Measurements from ENCODE around the gene HLA-F.

HLA-F gene

DNA sequence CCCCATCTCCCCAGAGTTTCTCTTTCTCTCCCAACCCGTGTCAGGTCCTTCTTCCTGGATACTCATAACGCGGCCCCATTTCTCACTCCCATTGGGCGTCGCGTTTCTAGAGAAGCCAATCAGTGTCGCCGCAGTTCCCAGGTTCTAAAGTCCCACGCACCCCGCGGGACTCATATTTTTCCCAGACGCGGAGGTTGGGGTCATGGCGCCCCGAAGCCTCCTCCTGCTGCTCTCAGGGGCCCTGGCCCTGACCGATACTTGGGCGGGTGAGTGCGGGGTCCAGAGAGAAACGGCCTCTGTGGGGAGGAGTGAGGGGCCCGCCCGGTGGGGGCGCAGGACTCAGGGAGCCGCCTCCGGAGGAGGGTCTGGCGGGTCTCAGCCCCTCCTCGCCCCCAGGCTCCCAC, at the start of gene HLA-F:
Gene HLA-F, plus strand, starts transcription at position 173 of the 404 bp plus-strand sequence. Its CDS starts 30 bp downstream, at position 203.
- DNase-seq (ENCODE audit: low read depth in 2 of 2): peak in 1 of 2 donors; percentile 63

DNA sequence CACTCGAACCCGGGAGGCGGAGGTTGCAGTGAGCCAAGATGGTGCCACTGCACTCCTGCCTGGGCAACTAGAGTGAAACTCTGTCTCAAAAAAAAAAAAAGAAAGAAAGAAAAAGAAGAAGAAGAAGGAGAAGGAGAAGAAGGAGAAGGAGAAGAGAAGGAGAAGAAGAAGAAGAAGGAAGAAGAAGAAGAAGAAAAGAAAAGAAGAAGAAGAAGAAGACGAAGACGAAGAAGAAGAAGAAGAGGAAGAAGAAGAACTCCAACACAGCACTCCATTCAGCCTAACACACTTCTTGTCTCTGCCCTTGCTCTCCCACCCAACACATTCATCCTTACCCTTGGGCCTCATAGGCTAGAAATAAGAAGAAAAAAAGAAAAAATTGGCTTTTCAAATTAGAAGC, 49.2 kb upstream of the HLA-F start:
- no peak for DNase-seq (ENCODE audit: low read depth in 2 of 2)

DNA sequence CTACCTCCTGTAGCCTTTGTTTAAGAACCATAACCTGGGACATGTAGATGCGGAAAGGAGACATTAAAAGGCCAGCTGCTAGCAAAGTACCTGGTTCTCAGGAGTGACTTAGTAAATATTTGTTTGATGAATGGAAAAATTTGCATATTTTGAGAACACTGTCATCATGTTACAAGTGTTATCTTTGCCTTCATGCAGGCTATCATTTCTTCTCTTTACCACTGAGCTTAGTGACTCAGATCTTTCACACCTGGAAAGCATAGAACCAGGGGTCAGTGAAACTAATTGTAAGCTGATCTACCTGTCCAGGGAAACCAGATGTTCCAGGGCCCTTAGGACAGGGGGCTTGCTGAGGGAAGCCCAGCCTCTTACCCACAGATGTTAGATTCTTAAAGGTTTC, 47.7 kb upstream of the HLA-F start:
- no peak for DNase-seq (ENCODE audit: low read depth in 2 of 2)

DNA sequence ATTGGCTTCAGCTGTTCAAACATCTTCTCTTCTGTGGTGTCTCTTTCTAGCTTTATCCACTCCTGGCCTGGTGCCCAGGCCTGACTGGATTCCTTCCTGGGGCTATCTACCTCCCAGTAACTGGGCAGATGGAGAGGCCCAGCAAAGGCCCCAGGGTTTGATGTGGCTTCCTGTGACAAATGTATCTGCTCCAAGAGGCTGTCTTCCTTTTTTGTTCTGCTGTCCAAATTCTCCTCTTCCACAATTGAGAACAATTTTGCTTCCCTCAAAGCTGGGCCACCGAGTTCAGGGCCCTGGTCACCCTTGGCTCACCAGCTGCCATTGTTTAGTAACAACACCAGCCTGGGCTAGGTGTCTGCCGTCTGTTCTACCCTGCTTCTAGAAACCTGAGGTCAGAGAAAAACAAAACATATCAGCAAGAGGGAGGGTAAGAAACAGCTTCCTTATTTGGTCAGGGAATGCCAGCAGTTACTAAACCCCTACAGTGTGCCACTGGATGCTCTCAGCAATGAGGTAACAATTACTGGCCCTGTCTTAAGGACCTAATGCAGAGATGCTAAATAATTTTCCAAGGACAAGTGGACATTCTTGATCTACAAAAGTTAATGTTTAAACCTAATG, 46.1 kb upstream of the HLA-F start:
- DNase-seq (ENCODE audit: low read depth in 2 of 2): no peak

DNA sequence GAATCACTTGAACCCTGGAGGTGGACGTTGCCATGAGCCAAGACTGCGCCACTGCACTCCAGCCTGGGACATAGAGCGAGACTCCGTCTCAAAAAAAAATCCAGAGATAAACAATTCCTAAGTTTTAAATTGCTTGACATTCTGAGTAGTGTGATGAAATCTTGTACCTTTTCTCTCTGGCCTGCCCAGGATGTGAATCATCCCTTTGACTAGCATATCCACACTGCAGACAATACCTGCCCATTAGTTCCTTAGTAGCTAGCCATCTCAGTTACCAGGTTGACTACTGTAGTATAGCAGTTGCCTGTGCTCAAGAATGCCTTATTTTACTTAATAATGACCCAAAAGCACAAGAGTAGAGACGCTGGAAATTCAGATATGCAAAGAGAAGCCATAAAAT, 45.1 kb upstream of the HLA-F start:
- DNase-seq (ENCODE audit: low read depth in 2 of 2): no peak

DNA sequence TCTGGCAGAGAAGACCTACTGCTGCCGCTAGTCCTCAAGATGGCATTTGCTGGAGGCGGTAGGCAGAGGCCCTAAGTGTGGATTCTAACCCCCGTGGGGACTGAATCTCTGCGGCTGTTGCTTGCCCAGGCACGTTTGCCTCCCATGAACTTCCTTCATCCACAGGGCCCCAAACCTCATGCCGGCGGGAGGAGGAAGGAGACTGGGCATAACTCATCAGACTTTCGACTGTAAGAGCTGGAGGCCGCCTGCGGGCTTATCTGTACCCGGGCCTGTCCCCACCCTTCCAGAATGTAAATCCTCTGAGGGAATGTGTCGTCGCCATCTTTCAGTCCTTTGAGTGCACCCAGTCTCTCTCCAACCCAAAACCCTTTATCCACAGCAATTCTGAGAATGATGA, 43.3 kb upstream of the HLA-F start:
- no peak for DNase-seq (ENCODE audit: low read depth in 2 of 2)

DNA sequence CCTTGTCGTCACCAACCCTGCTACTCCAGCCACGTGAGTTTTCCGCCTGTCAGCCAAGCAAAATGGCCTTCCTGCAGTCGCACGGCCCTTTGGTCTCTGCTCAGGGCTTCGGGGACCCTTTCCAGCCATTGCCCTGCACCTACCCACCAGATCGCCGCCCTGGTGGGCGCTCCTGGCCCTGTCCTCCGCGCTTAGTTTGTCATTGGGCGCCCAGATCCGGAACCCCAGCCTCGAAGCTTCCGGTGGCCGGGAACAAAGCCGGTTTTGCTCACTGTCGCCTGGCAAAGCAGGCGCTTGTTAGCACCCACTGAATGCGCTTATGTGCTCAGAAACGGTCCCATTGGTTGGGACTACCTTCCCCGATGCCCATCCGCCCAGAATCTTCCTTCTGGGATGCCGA, 42.8 kb upstream of the HLA-F start:
- no peak for DNase-seq (ENCODE audit: low read depth in 2 of 2)

DNA sequence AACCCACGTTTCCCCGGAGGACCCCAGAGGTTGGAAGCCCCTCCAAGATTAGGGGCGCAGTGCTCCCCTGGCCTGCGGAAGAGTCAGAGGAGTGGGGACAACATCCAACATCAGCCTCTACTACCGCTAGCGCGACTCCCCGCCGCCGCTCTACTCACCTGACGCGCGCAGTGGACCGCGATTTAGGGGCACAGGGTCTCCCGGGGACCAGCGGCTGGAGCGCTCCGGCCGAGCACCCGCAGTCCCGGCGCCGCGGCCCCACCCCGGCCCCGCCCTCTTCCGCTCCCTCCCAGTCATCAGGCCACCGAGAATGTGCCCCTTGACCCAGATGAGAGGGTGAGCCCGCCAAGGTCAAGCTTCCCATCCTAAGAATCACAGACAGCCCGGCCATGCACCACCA, 42.3 kb upstream of the HLA-F start, which contains the start of gene ZFP57:
Gene ZFP57, minus strand, starts transcription at position 249 of the 400 bp plus-strand sequence. CDS start 4,149 bp downstream, outside the sequence.
- DNase-seq (ENCODE audit: low read depth in 2 of 2): no peak

DNA sequence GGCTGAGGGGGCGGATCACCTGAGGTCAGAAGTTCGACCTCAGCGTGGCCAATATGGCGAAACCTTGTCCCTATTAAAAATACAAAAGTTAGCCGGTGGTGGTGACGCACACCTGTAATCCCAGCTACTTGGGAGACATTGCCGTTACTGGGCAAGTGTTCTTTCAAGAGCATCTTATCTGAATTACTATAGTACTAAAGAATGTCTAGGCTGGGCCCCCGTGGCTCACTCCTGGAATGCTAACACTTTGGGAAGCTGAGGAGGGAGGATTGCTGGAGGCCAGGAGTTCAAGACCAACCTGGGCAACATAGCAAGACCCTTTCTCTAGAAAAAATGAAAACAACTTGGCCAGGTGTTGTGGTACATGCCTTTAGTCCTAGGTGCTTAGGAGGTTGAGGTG, 41.4 kb upstream of the HLA-F start:
- DNase-seq (ENCODE audit: low read depth in 2 of 2): no peak

DNA sequence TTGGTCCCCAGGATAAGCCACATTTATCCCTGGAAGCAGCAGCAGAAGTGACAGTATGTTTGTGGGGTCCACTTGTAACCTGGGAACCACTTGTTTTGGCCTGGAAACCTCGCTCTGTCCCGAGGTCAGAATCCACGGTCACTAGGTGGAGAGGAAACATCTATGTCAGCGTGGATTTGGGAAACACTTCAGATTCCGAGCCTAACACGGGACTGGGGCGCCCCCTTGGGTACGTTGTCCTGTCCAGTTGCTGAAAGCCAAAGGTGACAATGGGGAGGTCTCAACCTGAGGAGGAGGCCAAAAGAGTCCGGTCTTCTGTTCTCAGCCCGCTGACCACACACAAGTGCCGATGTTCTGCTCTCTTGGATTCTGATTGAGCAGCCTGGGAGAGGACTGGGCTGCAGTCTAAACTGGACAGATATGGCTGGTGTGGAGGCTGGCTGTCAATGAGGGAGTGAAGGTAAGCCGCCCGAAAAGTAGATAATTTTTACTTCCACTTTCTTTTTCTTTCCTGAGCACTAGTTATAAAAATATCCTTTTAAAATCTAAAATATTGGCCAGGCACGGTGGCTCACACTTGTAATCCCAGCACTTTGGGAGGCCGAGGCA, 37.4 kb upstream of the HLA-F start:
- no peak for DNase-seq (ENCODE audit: low read depth in 2 of 2)

DNA sequence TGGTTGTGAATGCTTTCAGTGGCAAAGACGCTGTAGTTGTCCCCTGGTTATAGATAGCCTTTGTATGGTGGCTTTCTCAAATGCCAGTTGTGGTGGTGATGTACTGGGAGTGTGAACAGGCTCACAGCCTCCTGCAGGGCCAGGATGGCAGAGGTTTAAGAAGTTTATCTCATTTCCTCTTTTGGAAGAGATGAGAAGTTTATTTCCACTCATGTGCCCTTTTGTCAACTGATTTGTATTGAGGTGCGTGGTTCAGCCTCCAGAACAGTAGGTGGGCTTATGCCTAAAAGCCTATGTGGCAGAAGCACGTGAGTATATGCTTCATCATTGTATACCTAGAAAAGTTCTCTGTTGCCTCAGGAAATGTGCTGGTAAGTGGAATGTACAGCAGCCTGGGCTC, 28.6 kb upstream of the HLA-F start:
- no peak for DNase-seq (ENCODE audit: low read depth in 2 of 2)

DNA sequence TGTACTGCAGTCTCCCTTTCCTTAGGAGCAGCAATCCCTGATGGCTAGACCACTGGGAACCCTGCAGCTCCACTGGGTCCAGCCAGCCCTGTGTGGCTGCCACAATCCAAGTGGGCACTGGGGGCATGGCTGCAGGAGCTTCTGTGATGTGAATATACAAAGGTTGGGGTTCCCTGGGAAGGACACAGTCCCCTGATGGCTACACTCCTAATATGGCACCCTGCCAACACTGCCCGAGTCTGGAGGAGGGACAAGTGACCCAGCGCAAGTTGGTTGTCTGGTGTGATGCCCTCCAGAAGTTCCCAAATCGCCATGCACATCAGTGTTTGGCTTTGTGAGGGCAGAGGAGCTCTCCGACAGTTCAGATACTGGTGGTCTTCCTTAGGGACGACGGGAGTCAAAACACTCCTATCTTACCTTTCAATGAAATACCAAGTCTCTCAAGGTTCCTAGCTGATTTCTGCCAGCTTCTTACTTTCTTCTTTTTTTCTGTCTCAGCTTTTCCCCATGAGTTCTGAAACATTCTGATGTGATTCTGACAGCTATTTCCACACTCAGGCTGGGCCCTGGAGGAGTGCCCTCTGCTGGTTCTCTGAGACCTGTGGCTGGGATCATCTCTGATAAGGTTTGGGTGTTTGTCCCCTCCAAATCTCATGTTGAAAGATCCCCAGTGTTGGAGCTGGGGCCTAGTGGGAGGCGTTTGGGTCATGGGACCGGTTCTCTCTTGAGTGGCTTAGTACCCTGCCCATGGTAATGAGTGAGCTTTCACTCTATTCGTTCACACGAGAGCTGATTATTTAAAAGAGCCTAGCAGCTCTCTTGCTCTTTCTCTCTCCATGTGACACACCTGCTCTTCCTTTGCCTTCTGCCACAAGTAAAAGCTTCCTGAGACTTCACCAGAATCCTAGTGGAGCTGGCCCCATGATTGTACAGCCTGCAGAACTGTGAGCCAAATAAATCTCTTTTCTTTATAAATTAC, 26.8 kb upstream of the HLA-F start:
- DNase-seq (ENCODE audit: low read depth in 2 of 2): no peak

DNA sequence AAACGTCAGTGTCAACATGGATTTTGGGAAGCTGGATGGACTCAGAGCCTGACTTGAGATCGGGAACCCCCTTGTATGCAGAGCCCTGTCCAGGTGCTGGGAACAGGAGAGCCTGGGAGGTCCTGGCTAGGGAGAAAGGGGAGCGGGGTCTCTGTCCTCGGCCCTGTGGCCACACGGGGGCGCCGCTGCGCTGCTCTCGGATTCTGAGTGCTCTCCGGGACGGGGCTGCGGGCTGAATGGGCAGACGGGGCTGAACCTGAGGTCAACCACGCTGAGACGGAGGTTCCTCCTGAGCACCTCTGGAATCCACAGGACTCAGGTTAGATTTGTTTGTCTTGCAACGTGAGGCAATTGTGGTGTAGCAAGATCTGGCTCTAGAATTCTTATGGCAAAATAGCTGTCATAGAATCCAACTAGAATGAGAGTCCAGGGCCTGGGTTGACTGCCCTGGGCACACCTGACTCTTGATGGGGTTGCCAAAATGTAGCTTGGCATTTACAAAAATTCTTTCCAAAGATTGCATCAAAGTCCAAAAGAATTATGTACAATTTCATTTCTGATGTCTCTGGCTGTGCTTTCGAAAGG, 20.6 kb upstream of the HLA-F start:
- peak; percentile 48 to 67 for DNase-seq (ENCODE audit: low read depth in 2 of 2)

DNA sequence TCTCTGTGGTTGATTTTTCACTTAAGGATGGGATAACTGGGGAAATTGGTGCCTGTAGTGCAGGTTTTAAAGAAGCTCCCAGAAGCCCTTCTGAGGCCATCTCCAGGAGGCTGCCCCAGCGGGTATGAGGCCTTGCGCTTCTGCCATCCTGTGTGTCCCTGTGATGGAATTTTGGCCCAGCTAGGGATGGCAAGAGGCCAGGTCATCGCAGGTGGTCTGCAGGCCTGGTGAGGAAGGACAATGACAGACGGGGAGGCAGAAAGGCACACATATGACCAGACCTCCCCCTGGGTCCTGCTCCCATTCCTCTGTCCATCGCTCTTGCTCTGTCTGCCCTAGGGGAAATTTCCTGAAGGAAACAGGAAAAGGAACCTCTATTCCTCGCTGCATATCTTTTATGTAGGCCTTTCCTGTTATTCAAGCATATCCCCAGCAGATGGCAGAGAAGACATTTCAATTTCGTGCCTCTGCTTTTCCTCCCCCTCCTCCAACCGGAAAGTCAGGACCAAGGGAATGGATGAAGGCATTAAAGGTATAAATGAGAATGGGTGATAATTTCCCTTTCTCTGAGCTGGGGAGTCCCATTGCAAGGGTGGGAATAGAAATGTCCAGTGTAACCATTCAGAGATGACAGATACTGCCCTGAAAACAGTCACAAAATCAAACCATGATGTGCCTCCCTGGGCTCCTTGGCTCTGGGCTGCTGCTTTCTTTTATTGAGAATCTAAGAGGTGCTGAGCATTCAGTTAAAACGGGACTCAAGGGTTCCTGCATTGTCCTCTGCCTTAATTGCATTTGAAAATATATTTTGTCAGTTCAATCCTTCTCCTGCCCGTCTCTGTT, 17.6 kb upstream of the HLA-F start:
- DNase-seq (ENCODE audit: low read depth in 2 of 2): no peak

DNA sequence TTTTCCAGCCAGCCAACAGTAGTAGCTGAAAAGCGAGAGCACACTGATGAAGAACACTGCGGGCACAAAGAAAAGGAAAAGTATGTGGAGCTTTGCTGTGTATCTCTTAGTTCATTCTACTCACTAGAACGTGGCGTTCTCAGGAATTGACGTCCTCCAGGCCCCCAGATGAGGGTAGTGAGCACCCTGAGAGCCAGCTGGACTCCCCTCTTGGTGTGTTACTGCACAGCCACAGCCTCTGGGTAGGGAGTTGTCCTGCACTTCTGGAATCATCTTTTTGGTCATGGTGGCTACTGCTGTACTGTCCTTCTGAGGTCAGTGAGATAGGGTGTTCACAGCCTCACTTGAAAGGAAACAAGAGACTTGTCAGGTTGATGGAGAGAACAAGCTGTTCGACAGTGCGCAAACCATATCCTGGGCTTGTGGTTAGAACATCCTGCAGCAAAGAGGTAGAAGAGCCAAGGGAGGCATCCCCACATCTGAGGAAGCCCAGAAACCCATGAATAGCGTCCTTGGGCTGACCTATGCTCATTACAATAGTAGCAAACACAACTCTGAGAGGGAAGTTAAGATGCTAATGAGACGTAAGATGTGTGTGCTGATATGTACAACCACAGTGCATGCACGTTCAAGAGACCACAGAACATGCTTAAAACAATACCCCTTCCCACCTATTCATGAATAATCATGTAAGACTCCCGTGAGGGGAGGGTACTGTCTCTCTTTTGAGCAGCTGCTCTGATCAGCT, 14.6 kb upstream of the HLA-F start:
- peak; percentile 22 to 29 for DNase-seq (ENCODE audit: low read depth in 2 of 2)

DNA sequence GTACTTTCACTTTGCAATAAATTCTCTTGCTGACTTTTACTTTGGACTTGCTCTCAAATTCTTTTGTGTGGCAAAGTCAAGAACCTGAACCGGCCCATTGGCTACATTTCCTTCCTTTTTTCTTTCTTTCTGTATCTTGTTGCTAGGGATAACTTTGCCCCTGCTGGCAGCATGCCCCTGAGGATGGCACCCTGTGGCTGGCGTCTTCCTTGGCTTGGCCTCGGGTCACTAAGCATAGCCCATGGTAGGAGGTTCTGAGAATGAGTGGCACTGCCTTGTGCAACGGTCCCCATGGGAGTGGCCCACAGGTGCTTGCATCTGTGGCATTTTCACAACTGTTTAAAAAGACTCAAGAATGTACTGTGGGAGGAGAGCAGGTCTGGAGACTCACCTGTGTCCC, 14.0 kb upstream of the HLA-F start:
- DNase-seq (ENCODE audit: low read depth in 2 of 2): no peak

DNA sequence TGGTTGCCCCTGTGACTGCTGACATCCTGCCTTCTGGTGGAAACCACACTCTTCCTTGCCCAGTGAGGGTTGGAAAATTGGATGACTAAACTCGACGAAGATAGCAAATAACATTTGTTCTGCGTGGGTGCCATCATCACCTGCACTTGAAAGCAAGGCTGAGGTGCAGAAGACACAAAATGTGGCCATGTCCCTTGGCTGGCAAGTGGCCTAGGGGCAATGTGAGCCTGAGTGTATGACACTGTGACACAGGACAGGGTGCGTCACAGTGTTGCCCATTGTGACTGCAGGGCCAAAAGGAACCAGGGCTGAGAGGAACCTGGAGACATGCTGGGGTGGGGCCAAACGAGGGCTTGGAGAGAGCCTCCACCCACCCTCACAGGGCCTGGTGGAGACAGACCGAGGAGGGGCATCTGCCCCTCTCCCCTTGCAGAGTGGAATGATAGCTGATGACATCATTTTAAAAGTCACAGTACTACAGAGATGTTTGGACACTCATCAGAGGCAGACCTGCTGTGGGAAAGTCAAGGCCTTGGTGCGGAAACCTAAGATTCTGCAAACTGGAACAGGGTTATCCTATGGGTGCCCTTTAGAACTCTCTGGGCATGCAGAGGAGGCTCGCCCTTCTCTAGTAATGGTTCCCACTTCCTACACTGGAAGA, 12.8 kb upstream of the HLA-F start:
- DNase-seq (ENCODE audit: low read depth in 2 of 2): no peak

DNA sequence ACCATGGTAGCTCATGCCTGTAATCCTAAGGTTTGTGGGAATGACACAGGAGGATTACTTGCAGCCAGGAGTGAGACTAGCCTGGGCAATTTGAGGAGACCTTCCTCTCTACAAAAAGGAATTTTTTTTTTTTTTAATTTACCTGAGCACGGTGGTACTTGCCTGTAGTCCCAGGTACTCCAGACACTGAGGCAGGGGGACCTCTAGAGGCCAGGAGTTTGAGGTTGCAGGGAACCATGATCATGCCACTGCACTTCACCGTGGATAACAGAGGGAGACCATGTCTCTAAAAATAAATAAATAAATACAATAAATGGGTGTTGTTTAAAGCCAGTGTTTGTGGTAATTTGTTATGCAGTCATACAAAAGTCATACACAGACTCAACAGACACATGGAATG, 2.4 kb upstream of the HLA-F start:
- no peak for DNase-seq (ENCODE audit: low read depth in 2 of 2)

DNA sequence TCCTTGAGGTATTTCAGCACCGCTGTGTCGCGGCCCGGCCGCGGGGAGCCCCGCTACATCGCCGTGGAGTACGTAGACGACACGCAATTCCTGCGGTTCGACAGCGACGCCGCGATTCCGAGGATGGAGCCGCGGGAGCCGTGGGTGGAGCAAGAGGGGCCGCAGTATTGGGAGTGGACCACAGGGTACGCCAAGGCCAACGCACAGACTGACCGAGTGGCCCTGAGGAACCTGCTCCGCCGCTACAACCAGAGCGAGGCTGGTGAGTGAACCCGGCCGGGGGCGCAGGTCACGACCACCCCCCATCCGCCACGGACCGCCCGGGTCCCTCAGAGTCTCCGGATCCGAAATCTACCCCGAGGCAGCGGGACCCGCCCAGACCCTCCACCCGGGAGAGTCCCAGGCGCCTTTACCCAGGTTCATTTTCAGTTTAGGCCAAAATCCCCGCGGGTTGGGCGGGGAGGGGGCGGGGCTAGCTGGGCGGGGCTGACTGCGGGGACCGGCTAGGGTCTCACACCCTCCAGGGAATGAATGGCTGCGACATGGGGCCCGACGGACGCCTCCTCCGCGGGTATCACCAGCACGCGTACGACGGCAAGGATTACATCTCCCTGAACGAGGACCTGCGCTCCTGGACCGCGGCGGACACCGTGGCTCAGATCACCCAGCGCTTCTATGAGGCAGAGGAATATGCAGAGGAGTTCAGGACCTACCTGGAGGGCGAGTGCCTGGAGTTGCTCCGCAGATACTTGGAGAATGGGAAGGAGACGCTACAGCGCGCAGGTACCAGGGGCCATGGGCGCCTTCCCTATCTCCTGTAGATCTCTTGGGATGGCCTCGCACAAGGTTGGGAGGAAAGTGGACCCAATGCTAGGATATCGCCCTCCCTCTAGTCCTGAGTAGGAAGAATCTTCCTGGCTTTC, 693 bp downstream of the HLA-F start:
- DNase-seq (ENCODE audit: low read depth in 2 of 2): peak; percentile 65 to 66
